Measurements from ENCODE around the gene KIAA2012.

DNA sequence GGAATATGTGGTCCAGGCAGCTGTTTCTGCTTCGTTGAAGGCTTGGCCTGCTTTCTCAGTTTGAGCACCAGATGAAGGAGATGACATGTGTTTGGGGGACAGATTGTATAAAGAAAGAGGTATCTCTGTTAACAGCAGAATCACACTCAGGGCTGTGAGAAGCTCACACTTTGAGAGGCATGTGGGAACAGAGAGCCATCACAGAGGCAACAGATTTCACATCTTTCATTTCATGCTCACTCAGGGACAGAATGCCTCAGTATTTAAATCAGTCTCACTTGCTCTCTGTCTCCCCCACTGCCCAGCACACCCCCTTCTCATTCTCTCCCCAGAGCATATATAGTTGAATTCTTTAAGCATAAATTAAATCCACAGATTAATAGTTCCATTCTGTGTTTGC lies 37.4 kb downstream of the KIAA2012 start:
- TF ChIP-seq, protein P1, sequence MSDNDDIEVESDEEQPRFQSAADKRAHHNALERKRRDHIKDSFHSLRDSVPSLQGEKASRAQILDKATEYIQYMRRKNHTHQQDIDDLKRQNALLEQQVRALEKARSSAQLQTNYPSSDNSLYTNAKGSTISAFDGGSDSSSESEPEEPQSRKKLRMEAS (IDR thresholded peaks at IDR 0.05): no peak
- TF ChIP-seq NFIC (IDR thresholded peaks at IDR 0.05) (no peak), EP300 (IDR thresholded peaks at IDR 0.05; ENCODE audit: borderline replicate concordance) (no peak)
